K562 (cell line): Measurements from ENCODE around the gene JPT1. TPM values are rescaled to one million over a fixed set of nuclear protein-coding genes. Genes with fewer than 3 reads are reported as not detected.

Source experiments
- ARNT ChIP-seq, 2 experiments: fragments of 450-650 bp; IDR thresholded peaks; 2 replicates each; pipeline ENCODE4 v1.6.1; 2016; ENCODE audit warnings: mild to moderate bottlenecking in 1 of 2
- CBX1 ChIP-seq: sonication (generic); IDR thresholded peaks from 2 replicates; pipeline ENCODE4 v1.6.1; 2016; ENCODE audit warnings: antibody characterized with exemption, low read depth, mild to moderate bottlenecking
- ELF4 ChIP-seq: fragments of 450-650 bp; formaldehyde crosslinking; IDR thresholded peaks from 2 replicates; pipeline ENCODE4 v1.4.0; 2022; ENCODE audit warnings: missing genetic modification characterization
- FOSL1 ChIP-seq: fragments of 200-800 bp; sonication (Bioruptor generic); conservative IDR thresholded peaks from 2 replicates; pipeline ENCODE4 v1.6.1; 2016; ENCODE audit warnings: missing genetic modification characterization, missing compliant biosample characterization
- FOXK2 ChIP-seq, 2 experiments: fragments of 450-650 bp; IDR thresholded peaks in 1 of 2; conservative IDR thresholded peaks in 1 of 2; 2 replicates each; pipeline ENCODE4 v1.6.1; 2016; ENCODE audit warnings: low read depth in 2 of 2, mild to moderate bottlenecking in 1 of 2
- HMGN3 ChIP-seq: IDR thresholded peaks from 2 replicates; pipeline ENCODE4 v1.6.1; 2011; ENCODE audit warnings: borderline replicate concordance, low read depth, mild to moderate bottlenecking, mixed read lengths, low read length; ENCODE audit not compliant: insufficient read length; ENCODE audit errors: extremely low read depth
- JUNB ChIP-seq: fragments of 450-650 bp; formaldehyde crosslinking; conservative IDR thresholded peaks from 2 replicates; pipeline ENCODE4 v1.4.0; 2020; ENCODE audit warnings: mild to moderate bottlenecking
- JUND ChIP-seq, 2 experiments: IDR thresholded peaks; 2 replicates in 1 of 2; 3 replicates in 1 of 2; pipeline ENCODE4 v1.6.1; 2011; ENCODE audit warnings: borderline replicate concordance in 2 of 2, low read depth in 2 of 2, low read length in 2 of 2, improper control_type of control experiment in 1 of 2, missing biosample characterization in 1 of 2, missing genetic modification characterization in 1 of 2, missing genetic modification reagents in 1 of 2
- POLR2G ChIP-seq: fragments of 200-400 bp; formaldehyde crosslinking; IDR thresholded peaks from 2 replicates; pipeline ENCODE4 v1.6.1; 2017; ENCODE audit warnings: low read depth, mild to moderate bottlenecking, antibody characterized with exemption, low read length, moderate library complexity
- RAD21 ChIP-seq, 2 experiments: fragments of 250-450 bp in 1 of 2; fragments of 450-650 bp in 1 of 2; sonication (Bioruptor Pico) in 1 of 2; formaldehyde crosslinking in 1 of 2; IDR thresholded peaks in 1 of 2; conservative IDR thresholded peaks in 1 of 2; 2 replicates each; pipeline versions ENCODE4 v1.4.0 to v1.8.0; 2020 to 2022; ENCODE audit warnings: mild to moderate bottlenecking in 2 of 2, moderate library complexity in 1 of 2
- RBM22 ChIP-seq: fragments of 200-400 bp; formaldehyde crosslinking; IDR thresholded peaks from 2 replicates; pipeline ENCODE4 v1.6.1; 2018; ENCODE audit warnings: low read length, low read depth; ENCODE audit not compliant: poor library complexity, severe bottlenecking
- SMARCE1 ChIP-seq: fragments of 450-650 bp; IDR thresholded peaks from 2 replicates; pipeline ENCODE4 v1.7.1; 2016; ENCODE audit warnings: mild to moderate bottlenecking
- TBL1XR1 ChIP-seq, 2 experiments: IDR thresholded peaks; 2 replicates each; pipeline ENCODE4 v1.6.1; 2012; ENCODE audit warnings: improper control_type of control experiment in 2 of 2, low read length in 2 of 2, mild to moderate bottlenecking in 1 of 2
- TBP ChIP-seq: optimal IDR thresholded peaks from 2 replicates; pipeline ENCODE3; 2011; ENCODE audit warnings: low read depth, low read length, improper control_type of control experiment
- TCF7 ChIP-seq: sonication (generic); IDR thresholded peaks from 2 replicates; pipeline ENCODE4 v1.6.1; 2016; ENCODE audit warnings: antibody characterized with exemption, borderline replicate concordance
- ZNF197 ChIP-seq: fragments of 200-800 bp; sonication (Bioruptor generic); IDR thresholded peaks from 2 replicates; pipeline ENCODE4 v1.6.1; 2016; ENCODE audit warnings: low read depth, missing genetic modification characterization, missing compliant biosample characterization
- ZNF23 ChIP-seq: fragments of 250-450 bp; sonication (Bioruptor Pico); IDR thresholded peaks from 2 replicates; pipeline ENCODE4 v1.4.0; 2020; ENCODE audit warnings: mild to moderate bottlenecking
- ZNF584 ChIP-seq: fragments of 200-800 bp; sonication (Bioruptor generic); IDR thresholded peaks from 2 replicates; pipeline ENCODE4 v1.6.1; 2016; ENCODE audit warnings: low read depth, mild to moderate bottlenecking, missing genetic modification characterization, missing compliant biosample characterization
- ZNF764 ChIP-seq: fragments of 250-450 bp; sonication (Bioruptor Pico); IDR thresholded peaks from 2 replicates; pipeline ENCODE4 v1.4.0; 2020; ENCODE audit warnings: low read depth, mild to moderate bottlenecking, moderate library complexity
- polyA plus RNA-seq, 8 experiments: library from polyadenylated mRNA; depleted of rRNA in 4 of 8; stranded (reverse) in 5 of 8; unstranded in 3 of 8; fragments of >200 nt; fragmentation: Nextera tagmentation in 2 of 8; fragmentation: Illumina TruSeq in 1 of 8; extraction: Ambion mirVana in 2 of 8; extraction: Trizol in 1 of 8; gene quantifications; 2 replicates each; pipeline versions ENCODE4 v1.2.1 to v1.2.3, GENCODE V29; 2011 to 2014; ENCODE audit warnings: inconsistent platforms in 1 of 8, missing spikeins in 1 of 8
- total RNA-seq, 7 experiments: library from RNA; depleted of rRNA in 6 of 7; stranded (reverse); fragments of >200 nt in 6 of 7; fragmentation: Illumina TruSeq in 2 of 7; extraction: Trizol in 2 of 7; gene quantifications; 2 replicates each; pipeline versions ENCODE4 v1.2.1 to v1.2.3, GENCODE V29; 2011 to 2021; ENCODE audit warnings: low replicate concordance in 1 of 7
- TF ChIP-seq, protein P1 (sequence below): fragments of 450-650 bp; conservative IDR thresholded peaks from 2 replicates; pipeline ENCODE4 v1.6.1; 2016; ENCODE audit warnings: missing genetic modification characterization, low read depth, mild to moderate bottlenecking, control low read depth, missing compliant biosample characterization
- TF ChIP-seq, protein P2 (sequence below): fragments of 450-650 bp; IDR thresholded peaks from 2 replicates; pipeline ENCODE4 v1.6.1; 2017; ENCODE audit warnings: antibody characterized with exemption, mild to moderate bottlenecking

The JPT1 gene
- total and polyA plus RNA-seq, 9 of the 15 experiments (the other 6 are each of a cell fraction or from before 2014, with no cell fraction given): 56.7 to 292 (median 144) TPM

DNA sequence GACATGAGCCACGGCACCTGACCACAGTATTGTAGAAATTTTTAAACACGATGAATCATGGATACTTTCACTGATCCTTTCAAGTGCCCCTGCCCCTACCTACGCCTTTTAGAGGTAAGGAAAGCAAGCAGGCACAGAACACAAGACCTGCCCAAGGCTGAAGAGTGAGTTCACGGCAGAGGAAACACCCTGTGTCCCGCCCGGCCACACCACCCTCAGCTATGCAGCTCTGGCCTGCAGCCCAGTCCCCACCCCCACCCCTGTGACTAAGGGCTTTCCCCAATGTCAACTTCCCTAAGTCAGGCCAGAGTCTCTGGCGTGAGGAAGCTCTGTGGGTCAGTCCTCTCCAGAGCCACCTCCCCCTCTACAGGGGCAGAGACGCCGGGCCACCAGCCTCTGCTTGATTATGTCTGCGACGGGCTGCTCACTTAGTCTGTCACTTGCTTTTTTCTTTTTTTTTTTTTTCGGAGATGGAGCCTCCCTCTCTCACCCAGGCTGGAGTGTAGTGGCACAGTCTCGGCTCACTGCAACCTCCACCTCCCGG is 58.2 kb downstream of the JPT1 start (continued):
- peak; percentile 85 to 91 for TF ChIP-seq FOXK2 (conservative IDR thresholded peaks at IDR 0.05 in 1 of 2, IDR thresholded peaks at IDR 0.05 in 1 of 2; ENCODE audit: low read depth in 2 of 2)
- peak; percentile 66 for TF ChIP-seq HMGN3
- TF ChIP-seq, protein P1, sequence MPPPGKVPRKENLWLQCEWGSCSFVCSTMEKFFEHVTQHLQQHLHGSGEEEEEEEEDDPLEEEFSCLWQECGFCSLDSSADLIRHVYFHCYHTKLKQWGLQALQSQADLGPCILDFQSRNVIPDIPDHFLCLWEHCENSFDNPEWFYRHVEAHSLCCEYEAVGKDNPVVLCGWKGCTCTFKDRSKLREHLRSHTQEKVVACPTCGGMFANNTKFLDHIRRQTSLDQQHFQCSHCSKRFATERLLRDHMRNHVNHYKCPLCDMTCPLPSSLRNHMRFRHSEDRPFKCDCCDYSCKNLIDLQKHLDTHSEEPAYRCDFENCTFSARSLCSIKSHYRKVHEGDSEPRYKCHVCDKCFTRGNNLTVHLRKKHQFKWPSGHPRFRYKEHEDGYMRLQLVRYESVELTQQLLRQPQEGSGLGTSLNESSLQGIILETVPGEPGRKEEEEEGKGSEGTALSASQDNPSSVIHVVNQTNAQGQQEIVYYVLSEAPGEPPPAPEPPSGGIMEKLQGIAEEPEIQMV (tag): no peak
- TF ChIP-seq RAD21 (CRISPR knock-in tag; conservative IDR thresholded peaks at IDR 0.05 in 1 of 2, IDR thresholded peaks at IDR 0.05 in 1 of 2): peak in 1 of 2 experiments; percentile 41; a peak in 2 of 4 replicates
- peak; percentile 78 for TF ChIP-seq FOSL1 (tag)
- TF ChIP-seq JUND (IDR thresholded peaks at IDR 0.05; ENCODE audit: borderline replicate concordance, low read depth, low read length): peak; percentile 78
- TF ChIP-seq JUND (tag; IDR thresholded peaks at IDR 0.05; ENCODE audit: borderline replicate concordance, low read depth, low read length): peak; percentile 78; the same call in 1 of the 3 replicates
- peak; percentile 64 for TF ChIP-seq POLR2G
- 0 out of 2 replicates have a peak, but pooled peaks have one; percentile 30 for TF ChIP-seq TCF7
- TF ChIP-seq, protein P2, sequence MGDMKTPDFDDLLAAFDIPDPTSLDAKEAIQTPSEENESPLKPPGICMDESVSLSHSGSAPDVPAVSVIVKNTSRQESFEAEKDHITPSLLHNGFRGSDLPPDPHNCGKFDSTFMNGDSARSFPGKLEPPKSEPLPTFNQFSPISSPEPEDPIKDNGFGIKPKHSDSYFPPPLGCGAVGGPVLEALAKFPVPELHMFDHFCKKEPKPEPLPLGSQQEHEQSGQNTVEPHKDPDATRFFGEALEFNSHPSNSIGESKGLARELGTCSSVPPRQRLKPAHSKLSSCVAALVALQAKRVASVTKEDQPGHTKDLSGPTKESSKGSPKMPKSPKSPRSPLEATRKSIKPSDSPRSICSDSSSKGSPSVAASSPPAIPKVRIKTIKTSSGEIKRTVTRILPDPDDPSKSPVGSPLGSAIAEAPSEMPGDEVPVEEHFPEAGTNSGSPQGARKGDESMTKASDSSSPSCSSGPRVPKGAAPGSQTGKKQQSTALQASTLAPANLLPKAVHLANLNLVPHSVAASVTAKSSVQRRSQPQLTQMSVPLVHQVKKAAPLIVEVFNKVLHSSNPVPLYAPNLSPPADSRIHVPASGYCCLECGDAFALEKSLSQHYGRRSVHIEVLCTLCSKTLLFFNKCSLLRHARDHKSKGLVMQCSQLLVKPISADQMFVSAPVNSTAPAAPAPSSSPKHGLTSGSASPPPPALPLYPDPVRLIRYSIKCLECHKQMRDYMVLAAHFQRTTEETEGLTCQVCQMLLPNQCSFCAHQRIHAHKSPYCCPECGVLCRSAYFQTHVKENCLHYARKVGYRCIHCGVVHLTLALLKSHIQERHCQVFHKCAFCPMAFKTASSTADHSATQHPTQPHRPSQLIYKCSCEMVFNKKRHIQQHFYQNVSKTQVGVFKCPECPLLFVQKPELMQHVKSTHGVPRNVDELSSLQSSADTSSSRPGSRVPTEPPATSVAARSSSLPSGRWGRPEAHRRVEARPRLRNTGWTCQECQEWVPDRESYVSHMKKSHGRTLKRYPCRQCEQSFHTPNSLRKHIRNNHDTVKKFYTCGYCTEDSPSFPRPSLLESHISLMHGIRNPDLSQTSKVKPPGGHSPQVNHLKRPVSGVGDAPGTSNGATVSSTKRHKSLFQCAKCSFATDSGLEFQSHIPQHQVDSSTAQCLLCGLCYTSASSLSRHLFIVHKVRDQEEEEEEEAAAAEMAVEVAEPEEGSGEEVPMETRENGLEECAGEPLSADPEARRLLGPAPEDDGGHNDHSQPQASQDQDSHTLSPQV: peak; percentile 89
- TF ChIP-seq ZNF23: no peak
- TF ChIP-seq RBM22: no peak
- no peak for TF ChIP-seq ZNF764 (CRISPR knock-in tag)
- no peak for TF ChIP-seq ZNF584
- peak in 1 of 2 experiments; percentile 71; a peak in 1 of 4 replicates for TF ChIP-seq ARNT (IDR thresholded peaks at IDR 0.05)
- TF ChIP-seq CBX1: 0 out of 2 replicates have a peak, but pooled peaks have one; percentile 20
- no peak for TF ChIP-seq JUNB (CRISPR knock-in tag)
- peak; percentile 62; the same call in 1 of the 2 replicates for TF ChIP-seq ZNF197 (CRISPR knock-in tag)
- TF ChIP-seq TBL1XR1 (IDR thresholded peaks at IDR 0.05; ENCODE audit: low read length in 2 of 2): peak in 1 of 2 experiments; percentile 87; a peak in 2 of 4 replicates
- TF ChIP-seq SMARCE1: peak; percentile 85
- TF ChIP-seq TBP: peak; percentile 44
- TF ChIP-seq ELF4 (CRISPR knock-in tag): 0 out of 2 replicates have a peak, but pooled peaks have one; percentile 18
